HepG2 (cell line): ENCODE data around the gene INTS6. TPM values are rescaled to one million over a fixed set of nuclear protein-coding genes. Genes with fewer than 3 reads are reported as not detected.

Experiments
- ARID2 ChIP-seq: sonication (generic); formaldehyde crosslinking; IDR thresholded peaks from 2 replicates; pipeline ENCODE4 v1.8.1; 2022; ENCODE audit warnings: mild to moderate bottlenecking, missing genetic modification reagents, borderline replicate concordance
- E2F1 ChIP-seq: sonication (generic); formaldehyde crosslinking; IDR thresholded peaks from 2 replicates; pipeline ENCODE4 v1.5.0; 2020; ENCODE audit warnings: missing genetic modification reagents
- GFI1 ChIP-seq: sonication (generic); formaldehyde crosslinking; IDR thresholded peaks from 2 replicates; pipeline ENCODE4 v1.5.0; 2020; ENCODE audit warnings: missing genetic modification reagents, mild to moderate bottlenecking, borderline replicate concordance
- LRRFIP1 ChIP-seq: sonication (generic); formaldehyde crosslinking; conservative IDR thresholded peaks from 2 replicates; pipeline ENCODE4 v1.4.0; 2020; ENCODE audit warnings: missing genetic modification reagents
- MXD3 ChIP-seq: IDR thresholded peaks from 2 replicates; pipeline ENCODE4 v1.6.1; 2016; ENCODE audit warnings: mild to moderate bottlenecking, missing biosample characterization, missing genetic modification reagents
- NR2F6 ChIP-seq, 2 experiments: IDR thresholded peaks; 2 replicates each; pipeline ENCODE4 v1.6.1; 2016; ENCODE audit warnings: antibody characterized with exemption in 1 of 2, mild to moderate bottlenecking in 1 of 2
- SIN3B ChIP-seq: fragments of 150-350 bp; IDR thresholded peaks from 2 replicates; pipeline ENCODE4 v1.6.1; 2014; ENCODE audit warnings: low read length
- TBX2 ChIP-seq: sonication (generic); formaldehyde crosslinking; IDR thresholded peaks from 2 replicates; pipeline ENCODE4 v1.5.0; 2020; ENCODE audit warnings: missing genetic modification reagents, mild to moderate bottlenecking, borderline replicate concordance
- TCF7 ChIP-seq: sonication (generic); IDR thresholded peaks from 2 replicates; pipeline ENCODE4 v1.6.1; 2016; ENCODE audit warnings: antibody characterized with exemption, low read depth
- TGIF2 ChIP-seq: IDR thresholded peaks from 2 replicates; pipeline ENCODE4 v1.6.1; 2016; ENCODE audit warnings: control low read depth, missing compliant biosample characterization
- USF2 ChIP-seq, 2 experiments: sonication (generic) in 1 of 2; formaldehyde crosslinking in 1 of 2; IDR thresholded peaks; 2 replicates each; pipeline versions ENCODE4 v1.5.1 to v1.6.1; 2011 to 2020; ENCODE audit warnings: borderline replicate concordance in 1 of 2, low read depth in 1 of 2, low read length in 1 of 2, mild to moderate bottlenecking in 1 of 2, missing genetic modification reagents in 1 of 2, moderate library complexity in 1 of 2
- ZNF343 ChIP-seq: sonication (generic); formaldehyde crosslinking; IDR thresholded peaks from 2 replicates; pipeline ENCODE4 v1.4.0; 2020; ENCODE audit warnings: mild to moderate bottlenecking, missing genetic modification reagents
- ZNF367 ChIP-seq: sonication (generic); formaldehyde crosslinking; IDR thresholded peaks from 2 replicates; pipeline ENCODE4 v1.4.0; 2020; ENCODE audit warnings: missing genetic modification reagents, borderline replicate concordance
- ZNF574 ChIP-seq: sonication (generic); formaldehyde crosslinking; IDR thresholded peaks from 2 replicates; pipeline ENCODE4 v1.4.0; 2020; ENCODE audit warnings: missing genetic modification reagents
- polyA plus RNA-seq, 8 experiments: library from polyadenylated mRNA; depleted of rRNA in 3 of 8; stranded (reverse) in 7 of 8; unstranded in 1 of 8; fragments of >200 nt; fragmentation: Illumina TruSeq in 4 of 8; extraction: Trizol in 4 of 8; gene quantifications; 2 replicates each; pipeline versions ENCODE4 v1.2.1 to v1.2.3, GENCODE V29; 2011 to 2016; ENCODE audit warnings: low read depth in 4 of 8, missing spikeins in 1 of 8, mixed read lengths in 1 of 8; ENCODE audit not compliant: insufficient read depth in 1 of 8
- total RNA-seq, 5 experiments: library from RNA; depleted of rRNA; stranded (reverse); fragments of >200 nt; fragmentation: Illumina TruSeq; extraction: Trizol; gene quantifications; 2 replicates each; pipeline ENCODE4 v1.2.3, GENCODE V29; 2016; ENCODE audit warnings: low read depth in 1 of 5

INTS6 gene
- total and polyA plus RNA-seq, 2 of the 13 experiments (the other 11 are each of a cell fraction or from before 2014, with no cell fraction given): 27.9 to 38.4 TPM

GRCh38 chr13:51452361-51453206, at the start of gene INTS6 (continued):
- TF ChIP-seq ZNF343 (CRISPR knock-in tag): 0 out of 2 replicates have a peak, but pooled peaks have one; percentile 45
- TF ChIP-seq E2F1 (CRISPR knock-in tag): peak; percentile 32
- TF ChIP-seq GFI1: no peak
- TF ChIP-seq ZNF367 (CRISPR knock-in tag): peak; percentile 88; the same call in 1 of the 2 replicates
- peak; percentile 59; the same call in 1 of the 2 replicates for TF ChIP-seq SIN3B
- no peak for TF ChIP-seq TCF7
- TF ChIP-seq TGIF2 (CRISPR knock-in tag): peak; percentile 68; the same call in 1 of the 2 replicates
- TF ChIP-seq ZNF574 (CRISPR knock-in tag): peak; percentile 55
- peak; percentile 69; the same call in 1 of the 2 replicates for TF ChIP-seq LRRFIP1 (CRISPR knock-in tag)
- TF ChIP-seq MXD3: peak; percentile 58
- peak; percentile 92 for TF ChIP-seq USF2 (IDR thresholded peaks at IDR 0.05; ENCODE audit: low read depth, low read length)
- peak; percentile 90; the same call in 1 of the 2 replicates for TF ChIP-seq USF2 (CRISPR knock-in tag; IDR thresholded peaks at IDR 0.05; ENCODE audit: borderline replicate concordance)
- no peak for TF ChIP-seq NR2F6 (IDR thresholded peaks at IDR 0.05)
- TF ChIP-seq NR2F6 (CRISPR knock-in tag; IDR thresholded peaks at IDR 0.05): peak; percentile 25; the same call in 1 of the 2 replicates
- peak; percentile 46; the same call in 1 of the 2 replicates for TF ChIP-seq ARID2 (CRISPR knock-in tag)
- peak; percentile 77 for TF ChIP-seq TBX2
